GM10266 (cell line): ENCODE measurements around the gene LSMEM2.

ENCODE experiments used
- DNase-seq: peaks from one replicate; pipeline ENCODE4 v3.0.0; 2012; ENCODE audit errors: extremely low spot score
- TF ChIP-seq, protein P1 (sequence below): IDR thresholded peaks from 2 replicates; pipeline ENCODE4 v1.5.1; 2012; ENCODE audit warnings: mild to moderate bottlenecking, low read depth; ENCODE audit not compliant: control insufficient read depth, insufficient read depth; ENCODE audit errors: missing control alignments

Gene LSMEM2

DNA sequence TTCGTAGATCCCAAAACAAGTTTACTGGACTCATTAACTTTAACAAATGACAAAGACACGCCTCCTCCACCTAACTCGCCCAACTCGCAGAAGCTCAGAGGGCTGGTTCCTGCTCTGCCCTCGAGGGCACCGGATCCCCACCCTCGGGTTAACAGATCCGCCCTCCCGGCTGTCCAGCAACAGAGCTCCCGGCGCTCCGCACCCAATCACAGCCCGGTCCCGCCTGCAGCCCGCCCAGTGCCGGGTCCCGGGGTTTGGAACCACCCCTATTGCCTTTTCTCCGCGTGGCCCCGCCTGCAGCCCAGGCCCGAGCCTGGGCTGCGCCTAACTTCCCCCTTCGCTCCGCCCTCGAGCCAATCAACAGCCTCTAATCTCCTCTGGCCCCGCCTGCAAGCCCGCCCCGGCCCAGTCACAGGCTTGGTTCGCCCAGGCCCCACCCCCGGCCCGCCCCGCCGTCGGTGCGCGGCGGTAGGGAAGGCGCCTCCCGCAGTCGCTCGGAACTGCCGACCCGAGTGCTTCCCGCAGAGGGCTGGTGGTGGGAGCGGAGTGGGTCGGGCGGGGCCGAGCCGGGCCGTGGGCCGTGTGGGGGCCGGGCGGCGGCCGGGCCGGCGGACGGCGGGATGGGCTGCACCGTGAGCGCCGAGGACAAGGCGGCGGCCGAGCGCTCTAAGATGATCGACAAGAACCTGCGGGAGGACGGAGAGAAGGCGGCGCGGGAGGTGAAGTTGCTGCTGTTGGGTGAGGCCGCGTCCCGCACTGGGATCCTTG is 43.0 kb upstream of the LSMEM2 start, which contains the start of gene GNAI2:
Gene GNAI2, plus strand, starts transcription at position 489 of the 768 bp plus-strand sequence. Its CDS starts 132 bp downstream, at position 621.
- TF ChIP-seq, protein P1, sequence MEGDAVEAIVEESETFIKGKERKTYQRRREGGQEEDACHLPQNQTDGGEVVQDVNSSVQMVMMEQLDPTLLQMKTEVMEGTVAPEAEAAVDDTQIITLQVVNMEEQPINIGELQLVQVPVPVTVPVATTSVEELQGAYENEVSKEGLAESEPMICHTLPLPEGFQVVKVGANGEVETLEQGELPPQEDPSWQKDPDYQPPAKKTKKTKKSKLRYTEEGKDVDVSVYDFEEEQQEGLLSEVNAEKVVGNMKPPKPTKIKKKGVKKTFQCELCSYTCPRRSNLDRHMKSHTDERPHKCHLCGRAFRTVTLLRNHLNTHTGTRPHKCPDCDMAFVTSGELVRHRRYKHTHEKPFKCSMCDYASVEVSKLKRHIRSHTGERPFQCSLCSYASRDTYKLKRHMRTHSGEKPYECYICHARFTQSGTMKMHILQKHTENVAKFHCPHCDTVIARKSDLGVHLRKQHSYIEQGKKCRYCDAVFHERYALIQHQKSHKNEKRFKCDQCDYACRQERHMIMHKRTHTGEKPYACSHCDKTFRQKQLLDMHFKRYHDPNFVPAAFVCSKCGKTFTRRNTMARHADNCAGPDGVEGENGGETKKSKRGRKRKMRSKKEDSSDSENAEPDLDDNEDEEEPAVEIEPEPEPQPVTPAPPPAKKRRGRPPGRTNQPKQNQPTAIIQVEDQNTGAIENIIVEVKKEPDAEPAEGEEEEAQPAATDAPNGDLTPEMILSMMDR = no peak
- peak; percentile 99 for DNase-seq

GRCh38 chr3:50236484-50237132 is 42.3 kb upstream of the LSMEM2 start:
- TF ChIP-seq, protein P1 = no peak
- no peak for DNase-seq

- no peak for DNase-seq
- TF ChIP-seq, protein P1 = no peak
Observed at GRCh38 chr3:50237133-50237651, 41.7 kb upstream of the LSMEM2 start.

DNA sequence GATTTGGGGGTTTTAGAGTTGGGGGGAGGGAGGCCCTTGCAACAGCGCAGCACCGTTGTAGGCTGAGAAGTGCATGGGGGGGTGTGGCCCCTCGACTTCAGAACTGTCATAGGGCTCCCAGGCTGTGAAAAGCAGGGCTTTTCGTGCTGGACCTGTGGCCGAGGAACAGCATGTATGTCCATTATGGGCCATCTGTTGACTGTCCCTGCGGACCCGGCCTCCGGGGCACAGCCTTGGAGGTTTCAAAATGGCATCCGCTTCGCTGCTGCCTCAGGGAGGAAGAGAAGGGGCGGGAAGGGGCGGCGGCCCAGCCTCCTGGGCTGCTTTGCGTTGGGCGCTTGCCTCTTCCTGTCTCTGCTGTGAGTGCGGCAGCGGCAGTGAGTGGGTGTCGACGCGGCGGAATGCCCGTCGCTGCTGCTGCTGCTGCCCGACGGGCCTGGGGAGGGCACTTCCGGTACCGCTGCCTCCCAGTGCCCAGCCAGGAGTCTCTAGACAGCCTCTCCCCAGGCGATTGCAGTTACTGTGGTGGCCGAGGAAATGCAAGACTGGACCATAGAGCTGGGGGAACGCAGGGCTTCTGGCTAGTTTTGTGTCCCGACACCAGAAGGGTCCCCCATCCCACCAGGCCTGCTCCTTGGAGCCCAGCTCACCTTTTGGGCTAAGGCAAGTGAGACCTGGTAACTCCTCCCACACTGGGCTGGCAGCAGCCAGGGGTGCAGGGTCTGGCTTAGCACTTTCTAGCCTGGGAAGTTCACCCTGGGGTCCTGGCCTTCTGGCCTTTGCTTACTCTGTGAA is 40.9 kb upstream of the LSMEM2 start:
- TF ChIP-seq, protein P1 = no peak
- DNase-seq = peak; percentile 89

- no peak for DNase-seq
- TF ChIP-seq, protein P1 = no peak
Observed at GRCh38 chr3:50238549-50239026, 40.3 kb upstream of the LSMEM2 start.

DNA sequence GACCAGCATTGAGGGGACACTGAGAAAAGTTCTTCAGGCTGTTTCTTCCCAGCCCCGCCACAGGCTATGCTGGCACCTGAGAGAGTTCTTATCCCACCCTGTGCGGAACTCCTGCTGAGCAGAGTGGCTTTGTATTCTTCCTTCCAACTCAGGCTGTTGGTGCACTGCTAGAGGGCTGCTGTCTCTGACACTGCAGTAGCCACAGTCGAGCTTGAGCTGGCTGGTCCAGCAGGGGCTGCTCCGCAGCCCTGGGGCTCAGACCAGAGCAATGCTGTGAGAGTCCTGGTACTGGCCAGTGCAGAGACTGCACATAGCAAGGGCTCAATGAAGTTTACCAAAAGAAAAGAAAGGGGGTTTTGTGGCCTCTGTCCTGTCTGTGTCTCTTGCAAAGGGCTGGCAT is 39.2 kb upstream of the LSMEM2 start:
- no peak for DNase-seq
- TF ChIP-seq, protein P1 = no peak
